ENCODE data around the gene TERB1. TPM values are rescaled to one million over a fixed set of nuclear protein-coding genes. Genes with fewer than 3 reads are reported as not detected.

TERB1 gene
- total RNA-seq, 1 donor from 2014 or later = 0.26 TPM

DNA sequence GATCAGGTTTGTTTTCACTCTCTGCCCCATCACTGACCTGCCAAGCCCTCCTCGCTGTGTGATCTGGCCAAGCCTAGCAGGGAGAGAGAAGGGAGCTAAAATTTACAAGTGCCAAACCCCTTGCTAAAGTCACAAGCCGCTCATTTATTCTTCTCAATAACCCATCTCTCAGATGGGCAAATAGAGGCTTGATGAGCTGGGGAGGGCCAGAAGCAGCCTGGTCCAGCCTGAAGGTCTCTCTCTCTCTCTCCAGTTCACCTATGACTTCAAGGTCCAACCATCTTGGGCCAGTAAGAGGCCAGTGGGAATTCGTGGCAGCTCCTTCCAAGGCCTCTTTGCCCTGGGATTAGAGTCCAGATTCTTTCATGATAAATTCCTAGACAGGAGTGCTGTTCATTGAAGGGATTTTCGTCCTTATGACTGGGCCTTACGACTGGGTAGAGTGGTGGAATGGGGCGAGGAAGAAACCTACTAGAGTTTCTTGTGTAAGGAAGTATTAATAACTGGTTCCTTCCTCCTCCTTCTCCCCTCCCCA is 46.2 kb upstream of the TERB1 start:
- Histone ChIP-seq H3K4me3 (ENCODE audit: low read depth, low read length) (no peak overlapping the region), H3K36me3 (ENCODE audit: control insufficient read depth, insufficient read depth, low read length) (no peaks in the 10 kb centered on the region), H3K27me3 (ENCODE audit: control insufficient read depth, insufficient read depth, low read length) (peaks cover 26% of the 10 kb centered on the region)
- DNase-seq (ENCODE audit: low read depth) = no peak
- FAIRE-seq = no peak
- TF ChIP-seq, protein P1, sequence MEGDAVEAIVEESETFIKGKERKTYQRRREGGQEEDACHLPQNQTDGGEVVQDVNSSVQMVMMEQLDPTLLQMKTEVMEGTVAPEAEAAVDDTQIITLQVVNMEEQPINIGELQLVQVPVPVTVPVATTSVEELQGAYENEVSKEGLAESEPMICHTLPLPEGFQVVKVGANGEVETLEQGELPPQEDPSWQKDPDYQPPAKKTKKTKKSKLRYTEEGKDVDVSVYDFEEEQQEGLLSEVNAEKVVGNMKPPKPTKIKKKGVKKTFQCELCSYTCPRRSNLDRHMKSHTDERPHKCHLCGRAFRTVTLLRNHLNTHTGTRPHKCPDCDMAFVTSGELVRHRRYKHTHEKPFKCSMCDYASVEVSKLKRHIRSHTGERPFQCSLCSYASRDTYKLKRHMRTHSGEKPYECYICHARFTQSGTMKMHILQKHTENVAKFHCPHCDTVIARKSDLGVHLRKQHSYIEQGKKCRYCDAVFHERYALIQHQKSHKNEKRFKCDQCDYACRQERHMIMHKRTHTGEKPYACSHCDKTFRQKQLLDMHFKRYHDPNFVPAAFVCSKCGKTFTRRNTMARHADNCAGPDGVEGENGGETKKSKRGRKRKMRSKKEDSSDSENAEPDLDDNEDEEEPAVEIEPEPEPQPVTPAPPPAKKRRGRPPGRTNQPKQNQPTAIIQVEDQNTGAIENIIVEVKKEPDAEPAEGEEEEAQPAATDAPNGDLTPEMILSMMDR (IDR thresholded peaks at IDR 0.05; ENCODE audit: insufficient read depth, low read length, severe bottlenecking) = no peak

DNA sequence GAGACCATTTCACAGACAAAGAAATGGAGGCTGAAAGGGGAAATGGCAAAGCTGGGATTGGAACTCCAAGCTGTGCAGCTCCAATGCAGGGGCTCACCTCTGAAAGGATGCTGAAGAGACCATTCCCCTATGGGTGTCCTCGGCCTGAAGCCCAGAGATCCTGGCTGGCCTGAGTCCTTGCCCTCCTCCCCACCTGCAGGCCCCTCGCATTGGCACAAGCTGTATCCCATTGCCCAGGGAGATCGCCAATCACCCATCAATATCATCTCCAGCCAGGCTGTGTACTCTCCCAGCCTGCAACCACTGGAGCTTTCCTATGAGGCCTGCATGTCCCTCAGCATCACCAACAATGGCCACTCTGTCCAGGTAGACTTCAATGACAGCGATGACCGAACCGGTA is 45.4 kb upstream of the TERB1 start:
- no peaks in the 10 kb centered on the region for H3K36me3 ChIP-seq (ENCODE audit: control insufficient read depth, insufficient read depth, low read length)
- no peak overlapping the region for H3K4me3 ChIP-seq (ENCODE audit: low read depth, low read length)
- DNase-seq (ENCODE audit: low read depth) (no peak), FAIRE-seq (no peak)
- TF ChIP-seq, protein P1 (IDR thresholded peaks at IDR 0.05; ENCODE audit: insufficient read depth, low read length, severe bottlenecking) = no peak
- H3K27me3 ChIP-seq (ENCODE audit: control insufficient read depth, insufficient read depth, low read length) = peaks cover 26% of the 10 kb centered on the region

DNA sequence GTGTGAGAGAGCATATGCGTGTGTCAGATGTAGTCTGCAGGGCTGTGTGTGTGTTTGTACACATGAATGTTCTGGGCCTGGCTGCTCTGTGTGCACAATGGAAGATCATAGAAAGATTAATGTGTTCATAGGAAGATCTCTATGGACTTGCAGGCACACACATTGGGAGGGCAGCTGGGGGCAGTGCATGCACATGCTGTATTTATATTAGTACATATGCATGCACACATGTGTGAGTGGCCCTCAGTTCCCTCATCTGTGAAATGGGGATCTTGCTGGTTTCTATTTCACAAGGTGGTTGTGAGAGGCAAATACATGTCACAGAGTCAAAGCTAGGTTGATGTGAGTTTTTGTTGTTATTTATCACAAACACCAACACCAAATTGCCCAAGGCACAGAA is 44.9 kb upstream of the TERB1 start:
- no peak for FAIRE-seq

DNA sequence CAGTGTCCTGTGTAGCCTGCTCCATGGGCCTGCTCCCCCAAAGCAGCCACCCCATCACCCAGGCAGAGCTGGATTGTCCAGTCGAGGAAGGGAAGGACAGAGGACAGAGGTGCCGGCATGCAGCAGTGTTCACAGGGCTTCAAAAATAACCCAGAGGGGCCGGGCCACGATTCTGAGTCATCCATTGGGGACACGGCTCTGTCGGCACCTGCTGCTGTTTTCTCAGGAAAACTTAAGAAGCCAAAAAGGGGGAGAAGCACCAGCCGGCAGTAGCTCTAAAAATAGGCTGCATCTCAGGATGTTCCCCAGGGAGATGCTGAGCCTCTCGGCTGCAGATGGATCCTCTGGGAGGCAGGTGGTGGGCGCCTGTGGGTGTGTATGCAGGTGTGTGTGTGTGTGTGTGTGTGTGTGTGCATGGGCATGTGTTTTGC is 44.4 kb upstream of the TERB1 start:
- Histone ChIP-seq H3K36me3 (ENCODE audit: control insufficient read depth, insufficient read depth, low read length) (no peaks in the 10 kb centered on the region), H3K27me3 (ENCODE audit: control insufficient read depth, insufficient read depth, low read length) (peaks cover 26% of the 10 kb centered on the region), H3K4me3 (ENCODE audit: low read depth, low read length) (no peak overlapping the region)
- no peak for FAIRE-seq
- TF ChIP-seq, protein P1 (IDR thresholded peaks at IDR 0.05; ENCODE audit: insufficient read depth, low read length, severe bottlenecking) = no peak
- no peak for DNase-seq (ENCODE audit: low read depth)

More for the DNA sequence above, 44.9 kb upstream of the TERB1 start:
- H3K36me3 ChIP-seq (ENCODE audit: control insufficient read depth, insufficient read depth, low read length) = no peaks in the 10 kb centered on the region
- H3K4me3 ChIP-seq (ENCODE audit: low read depth, low read length) = no peak overlapping the region
- DNase-seq (ENCODE audit: low read depth) = no peak
- TF ChIP-seq, protein P1 (IDR thresholded peaks at IDR 0.05; ENCODE audit: insufficient read depth, low read length, severe bottlenecking) = no peak
- peaks cover 26% of the 10 kb centered on the region for H3K27me3 ChIP-seq (ENCODE audit: control insufficient read depth, insufficient read depth, low read length)

DNA sequence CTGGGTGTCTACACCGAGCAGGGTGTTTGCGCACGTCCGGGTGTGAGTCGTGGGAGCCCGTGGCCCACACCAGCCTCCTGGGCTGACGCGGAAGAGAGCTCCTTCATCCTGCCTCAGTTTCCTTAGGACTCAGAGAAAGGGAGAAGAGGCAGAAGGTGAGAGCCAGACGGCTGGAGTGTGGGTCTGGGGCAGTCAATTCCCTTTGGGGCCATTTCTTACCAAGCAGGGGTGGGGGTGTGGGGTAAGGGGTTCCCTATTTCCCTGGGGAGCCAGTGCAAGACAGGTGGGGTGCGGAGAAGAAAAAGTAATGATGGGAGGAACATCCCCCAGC is 43.7 kb upstream of the TERB1 start:
- Histone ChIP-seq H3K4me3 (ENCODE audit: low read depth, low read length) (no peak overlapping the region), H3K27me3 (ENCODE audit: control insufficient read depth, insufficient read depth, low read length) (peaks cover 24% of the 10 kb centered on the region), H3K36me3 (ENCODE audit: control insufficient read depth, insufficient read depth, low read length) (no peaks in the 10 kb centered on the region)
- FAIRE-seq = no peak
- no peak for DNase-seq (ENCODE audit: low read depth)
- TF ChIP-seq, protein P1 (IDR thresholded peaks at IDR 0.05; ENCODE audit: insufficient read depth, low read length, severe bottlenecking) = no peak
